Raji (cell line): Measurements from ENCODE around the gene PRR20G.

Experiments used
- POLR2A ChIP-seq: IDR thresholded peaks from 2 replicates; pipeline ENCODE4 v1.6.1; 2011; ENCODE audit warnings: low read depth, low read length, control low read depth; ENCODE audit not compliant: insufficient read depth

Gene PRR20G

DNA sequence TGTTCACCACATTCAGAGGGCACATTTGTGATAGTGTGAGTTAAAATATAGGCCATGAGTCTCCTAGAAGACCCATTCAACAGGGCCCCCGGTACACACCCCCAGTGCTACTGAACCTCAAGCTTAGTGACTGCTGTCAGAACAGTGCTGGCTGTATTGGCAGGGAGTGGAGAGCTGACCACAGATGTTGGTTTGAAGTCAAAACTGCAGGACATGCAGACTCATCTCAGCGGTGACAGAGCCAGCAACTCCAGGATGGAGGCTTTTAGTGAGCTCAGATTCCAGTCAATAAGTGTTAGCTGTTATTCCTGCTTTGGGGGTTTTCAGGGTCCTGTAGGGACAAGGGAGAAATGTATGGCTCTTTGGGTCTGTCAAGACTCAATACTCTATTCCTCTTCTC is 29.1 kb downstream of the PRR20G start:
- TF ChIP-seq POLR2A = no peak

DNA sequence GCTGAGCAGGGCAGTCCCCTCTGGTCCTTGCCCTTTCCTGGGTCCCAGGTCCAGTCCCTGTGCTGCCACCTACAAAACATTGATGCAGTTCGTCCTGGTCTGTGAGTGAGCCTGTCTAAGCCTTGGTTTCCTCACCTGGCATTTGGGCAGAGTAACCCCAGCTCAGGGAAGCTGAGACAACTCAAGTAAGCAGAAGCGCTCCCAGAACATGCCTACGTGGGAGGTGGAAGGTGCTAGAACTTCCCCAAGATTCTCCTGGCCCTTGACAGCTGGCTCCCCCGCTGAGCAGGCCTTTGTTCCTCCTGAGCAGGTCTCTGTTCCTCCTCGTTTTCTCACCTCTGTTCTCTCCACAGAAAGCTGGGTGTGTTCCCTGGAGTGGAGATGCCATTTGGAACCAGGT is 30.5 kb downstream of the PRR20G start:
- no peak for TF ChIP-seq POLR2A

DNA sequence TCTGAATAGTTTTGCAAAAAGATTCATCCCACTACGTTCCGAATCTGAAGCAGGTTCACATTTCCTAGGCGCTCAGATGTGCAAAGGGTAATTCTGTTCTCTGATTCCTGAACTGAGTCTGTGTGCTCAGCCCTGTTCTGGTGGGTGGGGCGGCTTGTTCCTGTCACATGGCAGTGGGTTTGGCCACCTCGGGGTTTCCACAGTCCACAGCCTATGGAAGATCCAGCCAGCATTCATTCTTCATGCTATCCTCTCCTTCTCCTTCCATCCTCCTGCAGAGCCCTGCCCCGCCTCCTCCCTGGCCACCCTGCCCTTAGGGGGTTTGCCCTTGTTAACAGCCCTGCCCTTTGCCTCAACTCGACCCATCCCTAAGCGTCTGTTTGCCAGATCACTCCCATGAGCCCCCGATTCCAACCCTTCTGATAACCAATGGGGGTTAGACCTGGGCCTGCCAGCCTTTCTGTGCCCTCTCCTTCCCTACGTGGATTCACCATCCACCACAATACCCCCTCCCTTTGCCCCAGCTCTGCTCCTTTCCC is 31.0 kb downstream of the PRR20G start:
- no peak for TF ChIP-seq POLR2A

DNA sequence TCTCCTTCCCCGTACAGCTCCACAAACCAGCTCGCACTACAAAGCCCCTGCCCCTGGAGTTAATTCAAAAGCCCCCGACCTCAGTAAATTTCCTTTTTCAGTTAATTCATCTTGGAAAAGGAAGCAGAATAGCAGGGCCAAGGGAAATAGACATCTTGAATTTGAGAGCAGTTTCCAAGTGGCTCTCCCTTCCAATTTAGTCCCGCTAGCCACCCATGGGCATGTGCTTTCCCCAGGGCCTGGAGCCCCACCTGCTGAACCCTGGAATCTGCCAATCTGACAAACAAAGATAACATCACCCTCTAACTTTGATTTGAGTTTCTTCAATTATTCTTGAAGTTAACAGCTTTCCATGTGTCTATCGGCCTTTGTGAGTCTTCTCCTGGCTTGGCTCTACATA is 31.7 kb downstream of the PRR20G start:
- no peak for TF ChIP-seq POLR2A

DNA sequence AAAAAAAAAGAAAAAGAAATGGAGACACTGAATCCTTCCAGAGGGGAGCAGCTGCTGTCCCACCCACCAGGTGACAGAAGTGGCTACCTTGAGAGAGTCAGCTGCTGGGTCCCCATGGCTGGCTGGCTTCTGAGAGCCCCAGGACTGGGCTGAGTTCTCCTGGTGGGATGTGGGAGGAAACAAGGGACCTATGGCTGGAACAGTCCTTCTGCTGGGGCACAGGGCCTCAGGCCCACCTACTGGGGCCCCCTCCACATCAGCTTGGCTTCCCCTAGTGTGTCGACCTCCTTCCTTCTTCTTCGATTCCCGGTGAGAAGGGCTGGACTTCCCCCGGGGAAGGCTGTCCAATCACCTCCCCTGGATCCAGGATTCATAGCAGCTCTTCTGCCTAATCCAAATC is 32.3 kb downstream of the PRR20G start:
- TF ChIP-seq POLR2A = no peak

DNA sequence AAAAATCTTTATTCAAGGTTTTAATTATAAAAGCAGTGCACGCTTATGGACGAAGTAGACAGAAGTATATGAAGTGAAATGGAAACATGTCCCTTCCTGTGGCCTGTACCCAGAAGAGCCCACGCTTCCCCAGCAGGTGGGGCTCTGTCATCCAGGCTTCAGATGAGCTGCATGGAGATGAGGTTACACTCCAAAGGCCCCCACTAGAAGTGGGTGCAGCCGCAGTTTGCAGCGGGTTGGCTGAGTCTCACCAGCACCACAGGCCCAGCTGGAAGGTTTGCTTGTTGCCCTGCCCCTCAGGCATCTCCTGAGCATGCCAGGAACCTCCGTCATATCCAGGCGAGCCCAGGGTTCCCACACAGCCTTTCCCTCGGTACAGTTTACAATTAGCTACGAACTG is 33.1 kb downstream of the PRR20G start:
- TF ChIP-seq POLR2A = no peak

DNA sequence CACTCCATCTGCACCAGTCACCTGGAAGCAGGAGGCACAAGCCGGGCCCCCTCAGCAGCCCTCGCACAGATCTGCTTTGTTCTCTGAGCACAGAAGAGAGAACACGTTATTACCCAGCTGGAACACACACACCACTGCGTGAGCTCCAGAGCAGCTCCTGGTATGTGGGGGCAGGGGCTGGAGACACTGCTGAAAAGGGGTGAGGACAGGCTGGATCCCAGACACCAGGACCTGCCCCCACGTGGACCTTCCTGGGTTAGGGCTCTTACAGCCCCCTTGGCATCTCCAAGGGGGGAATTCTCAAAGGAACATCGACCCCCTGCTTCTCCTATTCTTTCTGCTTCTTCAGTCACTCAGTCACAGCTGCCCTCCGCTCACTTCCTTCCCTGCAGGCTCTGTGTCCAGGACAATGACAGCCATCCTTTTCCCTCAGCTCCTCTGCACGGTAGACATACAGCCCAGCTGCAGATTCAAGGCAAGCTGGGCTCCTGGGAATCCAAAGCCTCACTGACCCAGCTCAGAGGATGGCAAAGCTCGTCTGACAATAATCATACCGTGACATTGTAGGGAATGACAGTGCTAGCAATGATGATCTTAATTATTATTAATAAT is 33.7 kb downstream of the PRR20G start:
- no peak for TF ChIP-seq POLR2A

DNA sequence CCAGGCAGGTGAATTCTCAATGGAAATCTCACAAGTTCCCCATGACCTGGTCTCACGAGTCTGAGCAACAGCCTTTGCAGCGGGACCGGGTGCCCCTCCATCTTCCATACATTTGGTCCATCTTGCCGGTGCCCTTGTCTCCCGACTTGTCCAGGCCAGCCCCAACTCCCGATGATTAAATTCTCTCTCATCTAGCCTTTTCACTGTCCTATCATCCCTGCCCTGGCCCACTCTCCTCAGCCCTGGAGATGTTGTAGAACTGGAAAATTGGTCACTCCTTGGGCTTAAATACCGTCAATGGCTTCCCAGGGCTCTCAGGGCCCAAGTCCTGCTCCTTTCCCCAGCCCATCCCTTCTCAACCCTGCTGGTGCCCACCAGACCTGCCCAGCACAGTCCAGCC is 34.4 kb downstream of the PRR20G start:
- TF ChIP-seq POLR2A = no peak

DNA sequence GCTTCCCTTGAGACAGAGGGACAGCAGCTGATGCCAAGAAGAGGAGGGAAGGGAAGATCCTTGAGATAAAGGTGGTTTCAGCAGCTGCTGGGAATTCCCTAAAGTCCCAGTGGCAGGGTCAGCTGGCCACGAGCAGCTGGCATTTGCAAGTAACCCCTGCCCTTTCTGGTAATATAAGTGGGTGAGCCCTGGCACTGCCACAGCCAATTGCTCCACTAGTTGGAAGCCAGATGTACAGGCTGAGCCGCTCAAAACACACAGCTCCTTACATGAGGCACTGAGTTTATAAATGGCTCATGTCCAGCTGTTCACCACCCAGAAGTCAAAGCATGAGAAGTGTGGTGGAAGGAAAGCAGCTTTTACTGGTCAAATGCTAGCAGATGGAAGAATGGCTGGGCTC is 35.4 kb downstream of the PRR20G start:
- TF ChIP-seq POLR2A = no peak

DNA sequence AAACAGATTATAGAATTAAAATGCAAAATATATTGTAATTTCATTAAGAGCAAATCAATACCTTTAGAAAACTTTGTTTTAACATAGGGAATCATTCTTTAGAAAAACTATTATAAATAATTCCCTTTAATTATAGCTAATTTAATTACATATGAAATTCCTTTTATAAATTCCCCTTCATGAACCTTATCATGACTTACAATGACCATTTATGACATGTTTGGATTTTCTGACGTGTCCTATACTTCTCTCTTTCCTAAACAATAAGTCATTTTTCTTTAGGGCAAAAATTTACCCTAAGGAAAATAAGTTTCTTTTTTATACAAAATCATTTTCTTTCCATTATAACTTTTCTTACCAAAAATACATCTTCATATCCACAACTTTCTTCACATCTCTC is 37.8 kb downstream of the PRR20G start:
- no peak for TF ChIP-seq POLR2A

DNA sequence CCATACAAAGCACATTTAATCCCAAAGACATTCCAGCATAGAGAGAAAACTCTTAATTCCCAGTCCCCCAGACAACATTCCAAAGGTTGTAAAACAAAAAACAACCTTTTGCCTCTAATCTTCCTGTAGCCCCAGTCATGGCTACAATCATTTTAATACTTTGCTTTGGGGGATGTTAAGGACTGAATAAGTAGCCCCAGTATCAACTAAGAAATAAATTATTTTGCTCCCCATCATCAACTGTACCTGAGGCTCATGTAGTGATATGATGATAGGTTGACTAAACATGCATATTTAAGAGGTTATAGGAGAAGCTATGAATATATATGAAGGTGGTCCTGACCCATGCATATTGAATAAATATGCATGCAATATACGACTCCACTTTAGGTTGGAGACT is 40.6 kb downstream of the PRR20G start:
- no peak for TF ChIP-seq POLR2A

DNA sequence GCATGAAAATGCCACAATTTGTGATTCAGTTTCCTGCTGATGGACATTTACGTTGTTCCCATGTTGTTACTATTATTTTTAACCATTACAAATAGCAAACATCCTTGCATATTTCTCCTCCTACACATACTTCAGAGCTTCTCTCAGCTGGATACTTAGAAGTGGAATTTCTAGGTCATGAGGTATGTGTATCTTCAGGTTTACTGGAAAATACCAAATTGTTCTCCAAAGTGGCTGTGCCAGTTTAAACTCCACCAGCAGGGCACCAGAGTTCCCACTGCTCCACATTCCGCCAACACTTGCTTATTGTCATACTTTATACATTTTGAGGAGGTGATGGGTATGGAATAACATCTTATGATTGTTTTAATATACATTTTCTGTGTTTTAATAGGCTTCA is 49.2 kb downstream of the PRR20G start:
- TF ChIP-seq POLR2A = no peak

DNA sequence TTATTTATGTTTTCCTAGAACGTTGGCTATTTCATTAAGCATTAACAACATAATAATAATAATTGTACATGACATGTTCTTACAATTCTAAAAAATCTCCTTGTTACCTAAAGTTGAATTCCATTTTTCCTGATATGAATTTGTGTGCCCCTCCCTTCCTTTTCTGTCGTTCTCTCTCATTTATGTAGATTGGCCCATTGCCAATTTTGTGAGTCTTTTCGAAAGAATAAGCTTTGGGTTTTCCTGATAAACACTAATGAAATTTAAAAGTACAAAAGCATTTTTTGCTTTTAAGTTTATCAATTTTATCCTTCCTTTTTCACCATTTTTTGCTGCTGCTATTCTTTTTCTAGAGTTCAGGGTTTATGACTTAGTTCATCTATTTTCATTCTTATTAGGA is 50.0 kb downstream of the PRR20G start:
- no peak for TF ChIP-seq POLR2A

DNA sequence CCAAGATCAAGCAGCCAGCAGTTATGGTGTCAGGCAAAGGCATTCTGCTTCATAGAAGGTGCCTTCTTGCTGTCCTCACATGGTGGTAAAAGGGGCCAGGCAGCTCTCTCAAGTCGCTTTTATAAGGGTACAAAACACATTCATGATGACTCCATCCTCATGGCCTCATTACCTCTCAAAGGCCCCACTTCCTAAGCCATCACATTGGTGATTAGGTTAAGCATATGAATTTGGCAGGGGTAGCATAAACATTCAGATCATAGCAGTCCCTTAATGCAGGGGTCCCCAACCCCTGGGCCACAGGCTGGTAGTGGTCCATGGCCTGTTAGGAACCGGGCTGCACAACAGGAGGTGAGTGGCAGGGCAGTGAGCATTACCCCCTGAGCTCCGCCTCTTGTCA is 52.1 kb downstream of the PRR20G start:
- no peak for TF ChIP-seq POLR2A

DNA sequence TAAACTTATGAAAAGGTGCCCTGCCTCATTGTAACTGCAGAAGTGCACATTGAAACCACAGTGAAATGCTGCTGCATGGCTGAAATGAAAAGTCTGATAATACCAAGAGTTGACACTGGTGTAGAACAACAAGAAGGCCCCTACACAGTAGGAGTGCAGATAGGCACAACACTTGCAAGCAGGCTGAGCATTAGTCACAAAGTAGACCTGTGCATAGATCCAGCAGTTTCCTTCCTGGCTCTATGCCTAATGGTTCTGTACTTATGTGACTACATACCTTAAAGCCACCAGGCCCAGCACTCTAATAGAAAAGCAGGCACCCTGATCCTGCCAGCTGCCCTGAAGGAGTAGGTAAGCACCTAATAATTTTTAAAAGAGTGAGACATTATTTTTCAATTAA is 53.1 kb downstream of the PRR20G start:
- no peak for TF ChIP-seq POLR2A
